Kidney tubule cell (primary cell): ENCODE data around the gene PIGT.

ENCODE experiments used
- DNase-seq: peaks from one replicate; pipeline ENCODE4 v3.0.0-alpha.2; 2018; ENCODE audit warnings: low spot score

PIGT gene

GRCh38 chr20:45427236-45428149 is 11.6 kb downstream of the PIGT start:
- DNase-seq = no peak

DNA sequence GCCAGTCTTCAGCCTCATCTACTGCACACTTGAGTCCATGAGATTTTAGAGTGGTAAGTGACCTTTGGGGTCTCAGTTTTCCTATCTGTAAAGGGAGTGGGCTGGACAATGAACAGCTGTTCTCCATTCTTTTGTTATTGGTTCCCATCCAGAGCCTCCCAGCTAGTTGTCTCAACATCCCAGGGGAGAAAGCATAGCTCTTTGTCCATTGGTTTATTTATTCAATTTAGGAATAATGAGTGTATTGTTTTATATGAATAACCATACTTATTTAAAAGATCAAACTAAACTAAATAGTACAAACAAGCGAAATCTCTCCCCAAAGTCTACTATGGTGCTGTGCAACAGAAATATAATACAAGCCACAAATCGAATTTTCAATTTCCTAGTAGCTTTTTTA is 13.7 kb downstream of the PIGT start:
- no peak for DNase-seq

DNA sequence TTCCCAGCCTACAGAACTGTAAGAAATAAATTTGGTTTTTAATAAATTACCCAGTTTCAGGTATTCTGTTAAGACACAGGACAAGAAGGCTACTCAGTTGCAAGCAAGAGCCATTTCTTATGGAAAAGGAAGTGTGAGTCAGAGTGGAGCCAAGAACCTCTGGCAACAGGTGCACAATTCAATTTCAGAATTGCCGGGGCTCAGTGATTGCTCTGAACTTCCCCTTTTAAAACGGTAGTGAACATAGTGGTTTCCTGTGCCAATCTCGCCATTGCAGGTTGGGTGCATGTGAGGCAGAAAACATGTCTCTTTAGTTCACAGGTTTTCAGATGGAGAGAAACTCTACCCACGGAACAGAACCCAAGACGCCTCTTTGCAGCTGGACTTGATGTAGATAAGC is 16.4 kb downstream of the PIGT start:
- DNase-seq = no peak

- no peak for DNase-seq
Measured at GRCh38 chr20:45433316-45433715, 17.4 kb downstream of the PIGT start.

- DNase-seq = no peak
Measured at GRCh38 chr20:45433976-45434375, 18.0 kb downstream of the PIGT start.

- DNase-seq = peak; percentile 86
Measured at GRCh38 chr20:45436732-45437485, 21.0 kb downstream of the PIGT start.

GRCh38 chr20:45440424-45440823 is 24.5 kb downstream of the PIGT start:
- DNase-seq = peak; percentile 5

GRCh38 chr20:45440891-45441685 is 25.1 kb downstream of the PIGT start:
- no peak for DNase-seq

DNA sequence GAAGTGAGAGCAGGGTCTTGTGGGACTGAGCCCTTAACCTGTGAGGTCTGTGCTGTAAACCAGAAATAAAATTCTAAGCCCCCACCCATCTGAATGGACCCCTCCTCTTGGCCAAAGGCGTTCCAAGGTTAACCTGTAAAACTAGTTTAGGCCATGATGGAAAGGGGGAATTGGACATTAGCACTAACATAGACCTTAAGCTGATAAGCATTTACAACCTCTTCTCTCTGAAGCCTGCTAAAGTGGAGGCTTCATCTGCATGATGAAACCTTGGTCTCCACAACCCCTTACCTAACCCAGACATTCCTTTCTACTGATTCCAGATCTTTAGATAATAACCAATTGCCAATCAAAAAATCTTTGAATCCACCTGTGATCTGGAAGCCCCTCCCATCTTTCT is 25.8 kb downstream of the PIGT start:
- DNase-seq = no peak

DNA sequence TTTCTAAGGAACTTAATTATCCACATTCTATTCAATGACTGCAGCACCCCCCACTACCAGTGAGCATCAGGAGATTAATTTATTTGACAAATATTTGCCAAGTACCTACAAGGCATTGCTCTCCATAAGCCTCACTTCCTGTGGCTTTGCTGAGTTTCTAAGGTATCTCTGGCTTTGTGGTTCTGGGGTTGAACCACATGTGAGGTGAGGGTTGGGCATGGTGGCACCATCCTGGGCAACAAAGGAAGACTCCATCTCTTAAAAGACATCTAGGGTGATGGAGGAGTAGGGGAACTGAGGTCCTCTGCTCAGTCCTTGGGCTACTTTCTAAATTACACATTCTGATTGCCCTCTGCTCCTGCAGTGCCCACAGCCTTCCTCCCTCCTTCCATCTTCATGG is 28.1 kb downstream of the PIGT start:
- DNase-seq = no peak

DNA sequence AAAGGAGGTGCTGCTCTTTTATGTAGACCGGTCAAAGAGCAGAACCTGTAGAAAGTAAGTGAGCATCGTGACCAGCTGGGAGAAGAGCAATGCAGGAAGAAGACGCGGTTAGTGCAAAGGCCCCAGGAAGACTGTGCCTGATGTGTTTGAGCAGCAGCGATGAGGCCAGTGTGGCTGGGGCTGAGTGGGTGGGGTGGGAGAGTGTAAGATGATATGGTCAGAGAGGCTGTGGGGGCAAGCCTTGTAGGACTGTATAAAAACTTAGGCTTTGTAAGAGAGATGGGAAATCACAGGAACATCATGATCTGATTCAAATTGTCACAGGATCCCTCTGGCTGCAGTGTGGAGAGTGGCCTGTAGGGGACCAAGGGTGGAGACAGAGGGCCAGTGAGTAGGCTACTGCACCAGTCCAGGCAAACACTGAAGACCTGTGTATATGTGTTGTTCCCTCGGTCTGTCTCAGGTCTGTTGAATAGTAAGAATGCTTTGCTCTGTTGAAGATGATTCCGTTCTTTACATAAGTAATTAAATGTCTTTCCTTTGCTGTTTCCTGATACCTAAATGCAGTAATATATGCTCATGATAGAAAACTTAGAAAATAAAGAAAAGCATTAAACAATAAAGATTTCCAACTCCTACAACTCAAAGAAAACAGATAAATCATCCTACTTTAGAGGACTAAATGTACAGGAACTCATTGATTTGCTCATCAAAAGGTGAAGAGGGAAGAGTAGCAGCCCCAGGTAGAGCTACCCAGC is 30.0 kb downstream of the PIGT start:
- DNase-seq = peak; percentile 33

DNA sequence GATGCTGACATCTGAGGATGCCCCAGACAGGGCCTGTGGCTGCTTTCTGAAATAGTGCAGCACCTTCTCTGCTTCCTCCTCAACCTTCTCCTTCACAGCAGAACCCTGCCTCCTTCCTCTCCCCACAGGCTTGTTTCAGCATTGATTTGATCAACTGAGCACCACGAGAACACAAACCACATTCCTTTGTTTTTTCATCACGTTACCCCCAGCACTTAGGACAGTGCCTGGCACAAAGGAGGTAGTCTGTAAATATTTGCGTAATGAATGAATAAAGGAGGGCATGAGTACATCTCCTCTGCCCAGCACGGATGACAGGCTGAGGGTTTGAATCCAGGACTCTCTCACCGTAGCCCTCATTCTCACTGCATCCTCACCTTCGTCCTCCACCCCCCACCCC is 32.3 kb downstream of the PIGT start:
- DNase-seq = no peak

GRCh38 chr20:45449528-45449927 is 33.6 kb downstream of the PIGT start:
- DNase-seq = no peak

DNA sequence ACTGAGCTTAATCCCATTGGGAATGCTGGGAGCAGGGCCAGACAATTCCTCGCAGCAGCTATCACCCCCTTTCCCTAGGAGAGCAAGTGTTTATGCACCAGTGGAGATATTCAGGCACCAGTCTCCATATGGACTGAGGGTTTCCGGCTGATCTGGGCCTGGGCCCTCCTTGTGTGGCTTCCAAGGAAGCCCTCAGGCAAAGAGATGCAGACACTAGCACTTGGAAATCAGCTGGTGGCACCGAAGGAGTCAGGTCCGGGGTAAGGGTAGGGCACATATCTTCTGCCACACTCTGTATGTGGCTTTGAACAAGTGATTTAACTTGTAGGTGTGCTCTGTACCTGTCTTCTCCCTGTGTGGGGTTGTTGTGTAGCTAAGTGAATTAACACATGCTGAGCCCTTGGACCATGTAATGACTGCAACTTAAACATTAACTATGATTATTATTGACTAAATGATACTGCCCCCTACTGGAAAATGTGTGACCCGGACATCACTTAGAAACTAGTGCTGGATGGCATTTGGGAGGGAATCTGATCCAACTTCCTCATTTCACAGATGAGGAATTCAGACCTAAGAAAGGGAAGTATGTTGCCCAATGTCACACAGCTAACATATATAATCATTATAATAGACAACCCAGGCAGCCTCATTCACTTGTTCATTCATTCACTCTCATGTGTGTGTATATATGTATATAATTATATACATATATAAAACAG is 34.3 kb downstream of the PIGT start:
- DNase-seq = peak; percentile 81

DNA sequence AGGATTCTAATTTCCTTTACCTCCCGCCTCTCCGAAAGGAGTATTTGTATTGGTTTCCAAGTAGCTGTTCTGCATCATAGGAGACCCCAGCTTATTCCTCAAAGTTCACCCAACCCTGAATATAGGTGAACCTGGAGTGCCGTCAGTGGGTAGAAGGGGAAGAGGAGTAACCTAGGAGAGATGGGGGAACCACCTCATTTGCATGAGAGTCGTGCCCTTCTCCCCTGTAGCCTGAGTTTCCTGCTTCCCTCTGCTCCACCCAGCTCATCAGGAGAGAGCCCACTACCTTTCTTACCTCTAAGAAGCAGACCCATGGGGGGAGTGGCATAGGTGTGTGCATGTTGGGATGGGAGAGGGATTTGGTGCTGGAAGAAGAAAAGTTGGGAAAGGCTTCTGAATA is 36.3 kb downstream of the PIGT start:
- no peak for DNase-seq

DNA sequence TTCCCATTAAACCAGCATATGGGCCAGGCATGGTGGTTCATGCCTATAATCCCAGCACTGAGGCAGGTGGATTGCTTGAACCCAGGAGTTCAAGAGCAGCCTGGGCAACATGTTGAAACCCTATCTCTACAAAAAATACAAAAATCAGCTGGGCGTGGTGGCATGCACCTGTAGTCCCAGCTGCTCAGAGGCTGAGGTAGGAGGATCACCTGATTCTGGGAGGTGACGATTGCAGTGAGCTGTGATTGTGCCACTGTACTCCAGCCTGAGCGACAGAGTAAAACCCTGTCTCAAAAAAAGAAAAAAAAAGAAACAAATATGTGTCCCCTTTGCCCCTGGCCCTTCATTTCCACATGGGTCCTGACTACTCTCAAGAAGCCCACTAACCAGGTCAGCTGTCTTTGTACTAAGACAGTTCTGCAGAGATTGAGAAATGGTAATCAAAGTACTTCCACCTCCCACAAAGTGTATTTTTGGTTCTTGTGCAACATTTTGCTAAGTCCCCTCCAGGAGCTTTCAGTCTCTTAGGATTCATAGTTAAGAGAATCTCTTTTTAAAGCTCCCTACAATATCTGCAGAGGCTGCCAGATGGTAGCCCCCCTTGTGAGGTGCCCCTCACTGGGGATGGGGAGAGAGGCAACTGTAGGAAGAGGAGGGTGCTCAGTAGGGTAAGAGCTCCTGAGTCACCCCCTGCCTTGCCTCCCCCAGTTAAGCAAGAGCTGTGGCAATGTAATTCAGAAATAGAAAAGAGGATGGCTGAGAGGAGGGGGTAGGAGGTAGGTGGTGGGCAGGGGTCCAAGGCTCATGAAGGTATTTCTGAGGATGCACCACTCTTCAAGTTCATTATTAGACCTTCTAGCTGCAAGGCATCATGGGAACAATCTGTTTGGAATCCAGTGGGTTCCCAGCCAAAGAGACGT is 37.1 kb downstream of the PIGT start:
- no peak for DNase-seq

GRCh38 chr20:45456632-45457031 is 40.7 kb downstream of the PIGT start:
- DNase-seq = peak; percentile 52

GRCh38 chr20:45459606-45460005 is 43.7 kb downstream of the PIGT start:
- no peak for DNase-seq

DNA sequence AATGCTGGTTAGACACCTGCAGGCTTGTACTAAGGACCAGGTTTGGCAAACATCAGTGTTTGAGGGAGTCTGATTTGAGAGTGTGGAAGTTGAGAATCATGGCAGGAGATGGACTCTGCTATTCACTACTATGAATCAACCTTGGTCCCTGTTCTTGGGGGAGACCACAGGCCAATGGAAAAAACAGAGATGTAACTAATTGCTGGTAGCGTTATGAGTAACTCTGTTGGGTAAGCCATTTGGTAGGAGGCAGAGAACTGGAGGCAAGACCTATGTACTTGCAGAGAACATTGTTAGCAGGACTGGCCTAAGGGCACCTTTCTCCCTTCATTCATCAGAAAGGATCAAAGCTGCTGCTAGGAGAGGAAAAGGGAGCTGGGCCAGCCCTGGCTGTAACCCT is 45.3 kb downstream of the PIGT start:
- DNase-seq = no peak
